ENCODE results near the gene MAPK8IP1.

DNA sequence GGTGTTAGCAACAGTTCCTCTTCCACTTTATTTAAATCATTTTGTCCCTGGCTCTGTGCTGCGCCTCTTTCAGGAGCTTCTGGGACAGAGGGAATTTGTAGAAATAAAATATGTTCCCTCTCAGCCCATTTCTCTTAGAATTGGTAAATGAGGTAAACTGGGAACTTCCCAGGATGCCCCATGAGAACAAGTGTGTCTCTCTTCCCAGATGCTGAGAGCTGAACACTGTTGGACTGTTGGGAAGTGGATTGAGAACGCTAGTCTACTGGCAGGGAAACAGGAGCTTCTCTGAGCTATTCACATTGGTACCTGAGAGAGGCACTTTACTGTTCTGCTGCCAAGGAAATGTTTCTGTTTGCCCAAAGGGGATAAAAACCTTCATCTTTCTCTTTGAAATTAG lies 34.2 kb upstream of the MAPK8IP1 start:
- TF ChIP-seq POLR2A (IDR thresholded peaks at IDR 0.05), result no peak
- TF ChIP-seq CTCF (IDR thresholded peaks at IDR 0.05), result no peak
- no peak for TF ChIP-seq EP300 (IDR thresholded peaks at IDR 0.05; ENCODE audit: low read depth)
- no peak for TF ChIP-seq POLR2AphosphoS5 (IDR thresholded peaks at IDR 0.05)

All from transverse colon (tissue), 4 donors.